Liver (tissue), 3 donors: ENCODE data around the gene PILRB.

Experiments
- ATF3 ChIP-seq: IDR thresholded peaks from 2 replicates; pipeline ENCODE4 v1.6.1; 2016; ENCODE audit warnings: antibody characterized with exemption
- CTCF ChIP-seq: fragments of 150-350 bp; IDR thresholded peaks from 2 replicates; pipeline ENCODE4 v1.5.1; 2017; ENCODE audit warnings: improper control_type of control experiment, low read depth, low read length; ENCODE audit not compliant: missing input control
- JUND ChIP-seq, 2 donors: IDR thresholded peaks; 2 replicates each; pipeline ENCODE4 v1.6.1; 2016; ENCODE audit warnings: antibody characterized with exemption in 2 of 2
- MAX ChIP-seq: IDR thresholded peaks from 2 replicates; pipeline ENCODE4 v1.6.1; 2016; ENCODE audit warnings: antibody characterized with exemption
- REST ChIP-seq: IDR thresholded peaks from 2 replicates; pipeline ENCODE4 v1.6.1; 2016; ENCODE audit warnings: antibody characterized with exemption, mild to moderate bottlenecking
- YY1 ChIP-seq: IDR thresholded peaks from 2 replicates; pipeline ENCODE4 v1.6.1; 2016; ENCODE audit warnings: antibody characterized with exemption, mild to moderate bottlenecking
- ZBTB33 ChIP-seq: IDR thresholded peaks from 2 replicates; pipeline ENCODE4 v1.6.1; 2016; ENCODE audit warnings: antibody characterized with exemption
- donor health status: healthy.
- donor health status: healthy.

- no peak for TF ChIP-seq ATF3
- TF ChIP-seq CTCF = no peak
- no peak for TF ChIP-seq ZBTB33
- TF ChIP-seq JUND (IDR thresholded peaks at IDR 0.05) = no peak
- no peak for TF ChIP-seq YY1
- no peak for TF ChIP-seq MAX
- no peak for TF ChIP-seq REST
Observed at GRCh38 chr7:100352984-100353684, 4.8 kb upstream of the PILRB start.
